K562 (cell line): ENCODE measurements around the gene EVI5L. TPM values are rescaled to one million over a fixed set of nuclear protein-coding genes. Genes with fewer than 3 reads are reported as not detected.

Experiments
- CCNT2 ChIP-seq: IDR thresholded peaks from 2 replicates; pipeline ENCODE4 v1.6.1; 2011; ENCODE audit warnings: borderline replicate concordance, low read depth, mild to moderate bottlenecking, moderate library complexity, mixed read lengths, low read length; ENCODE audit not compliant: insufficient read length; ENCODE audit errors: extremely low read depth
- DIDO1 ChIP-seq: fragments of 450-650 bp; IDR thresholded peaks from 2 replicates; pipeline ENCODE4 v1.6.1; 2016; ENCODE audit warnings: low read depth, missing biosample characterization, missing genetic modification characterization
- EGR1 ChIP-seq: fragments of 450-650 bp; conservative IDR thresholded peaks from 2 replicates; pipeline ENCODE4 v1.6.1; 2017; ENCODE audit warnings: mild to moderate bottlenecking
- IFI16 ChIP-seq: fragments of 250-450 bp; sonication (Bioruptor Pico); IDR thresholded peaks from 2 replicates; pipeline ENCODE4 v2.1.2; 2022; ENCODE audit warnings: mild to moderate bottlenecking, inconsistent platforms
- JUND ChIP-seq, 2 experiments: IDR thresholded peaks; 2 replicates in 1 of 2; 3 replicates in 1 of 2; pipeline ENCODE4 v1.6.1; 2011; ENCODE audit warnings: borderline replicate concordance in 2 of 2, low read depth in 2 of 2, low read length in 2 of 2, improper control_type of control experiment in 1 of 2, missing biosample characterization in 1 of 2, missing genetic modification characterization in 1 of 2, missing genetic modification reagents in 1 of 2
- MCM2 ChIP-seq: fragments of 450-650 bp; IDR thresholded peaks from 2 replicates; pipeline ENCODE4 v1.6.1; 2017; ENCODE audit warnings: low read depth, mild to moderate bottlenecking
- MEF2D ChIP-seq: conservative IDR thresholded peaks from 2 replicates; pipeline ENCODE4 v1.6.1; 2016; ENCODE audit warnings: low read depth, missing genetic modification characterization, missing compliant biosample characterization
- PHF20 ChIP-seq: fragments of 450-650 bp; IDR thresholded peaks from 2 replicates; pipeline ENCODE4 v1.6.1; 2018; ENCODE audit not compliant: partially characterized antibody
- PHF8 ChIP-seq: fragments of 200-600 bp; sonication (generic); IDR thresholded peaks from 2 replicates; pipeline ENCODE4 v1.6.1; 2012; ENCODE audit warnings: mixed run types, mild to moderate bottlenecking, inconsistent platforms, low read length, moderate library complexity, borderline replicate concordance
- SIN3A ChIP-seq, 2 experiments: fragments of 150-350 bp in 1 of 2; IDR thresholded peaks; 2 replicates each; pipeline ENCODE4 v1.6.1; 2011 to 2016; ENCODE audit warnings: borderline replicate concordance in 2 of 2, low read depth in 2 of 2, low read length in 2 of 2, mild to moderate bottlenecking in 2 of 2, moderate library complexity in 2 of 2; ENCODE audit not compliant: control insufficient read depth in 1 of 2
- ZBTB1 ChIP-seq: sonication (generic); formaldehyde crosslinking; IDR thresholded peaks from 2 replicates; pipeline ENCODE4 v1.8.1; 2023; ENCODE audit warnings: missing genetic modification reagents, low read depth, mild to moderate bottlenecking, borderline replicate concordance
- ZNF184 ChIP-seq: sonication (generic); formaldehyde crosslinking; IDR thresholded peaks from 2 replicates; pipeline ENCODE4 v1.5.0; 2020; ENCODE audit warnings: missing genetic modification reagents
- ZNF316 ChIP-seq: fragments of 450-650 bp; IDR thresholded peaks from 2 replicates; pipeline ENCODE4 v1.6.1; 2016
- ZNF561 ChIP-seq: fragments of 450-650 bp; formaldehyde crosslinking; conservative IDR thresholded peaks from 2 replicates; pipeline ENCODE4 v1.4.0; 2020; ENCODE audit warnings: mild to moderate bottlenecking, moderate library complexity
- ZNF644 ChIP-seq: fragments of 200-800 bp; sonication (Bioruptor generic); IDR thresholded peaks from 2 replicates; pipeline ENCODE4 v1.6.1; 2016; ENCODE audit warnings: low read depth, missing genetic modification characterization, missing compliant biosample characterization
- polyA plus RNA-seq, 8 experiments: library from polyadenylated mRNA; depleted of rRNA in 4 of 8; stranded (reverse) in 5 of 8; unstranded in 3 of 8; fragments of >200 nt; fragmentation: Nextera tagmentation in 2 of 8; fragmentation: Illumina TruSeq in 1 of 8; extraction: Ambion mirVana in 2 of 8; extraction: Trizol in 1 of 8; gene quantifications; 2 replicates each; pipeline versions ENCODE4 v1.2.1 to v1.2.3, GENCODE V29; 2011 to 2014; ENCODE audit warnings: inconsistent platforms in 1 of 8, missing spikeins in 1 of 8
- total RNA-seq, 7 experiments: library from RNA; depleted of rRNA in 6 of 7; stranded (reverse); fragments of >200 nt in 6 of 7; fragmentation: Illumina TruSeq in 2 of 7; extraction: Trizol in 2 of 7; gene quantifications; 2 replicates each; pipeline versions ENCODE4 v1.2.1 to v1.2.3, GENCODE V29; 2011 to 2021; ENCODE audit warnings: low replicate concordance in 1 of 7
- TF ChIP-seq, protein P1 (sequence below): fragments of 150-350 bp; conservative IDR thresholded peaks from 2 replicates; pipeline ENCODE4 v1.6.1; 2014; ENCODE audit warnings: low read length
- TF ChIP-seq, protein P2 (sequence below): IDR thresholded peaks from 3 replicates; pipeline ENCODE4 v1.6.1; 2011; ENCODE audit warnings: borderline replicate concordance, mild to moderate bottlenecking, moderate library complexity; ENCODE audit not compliant: insufficient read length; ENCODE audit errors: extremely low read depth
- TF ChIP-seq, protein P3 (sequence below), 2 experiments: fragments of 250-450 bp in 1 of 2; fragments of 450-650 bp in 1 of 2; sonication (Bioruptor Pico) in 1 of 2; IDR thresholded peaks; 2 replicates each; pipeline versions ENCODE4 v1.6.1 to v1.8.0; 2016 to 2021; ENCODE audit warnings: mild to moderate bottlenecking in 2 of 2, moderate library complexity in 2 of 2, missing compliant biosample characterization in 1 of 2, missing genetic modification characterization in 1 of 2
- TF ChIP-seq, protein P4 (sequence below): fragments of 200-800 bp; sonication (Bioruptor generic); IDR thresholded peaks from 2 replicates; pipeline ENCODE4 v1.6.1; 2017; ENCODE audit warnings: missing genetic modification characterization, missing compliant biosample characterization

The EVI5L gene
- total and polyA plus RNA-seq, 9 of the 15 experiments (the other 6 are each of a cell fraction or from before 2014, with no cell fraction given): 0.69 to 1.8 (median 1.2) TPM; not detected in 2

DNA sequence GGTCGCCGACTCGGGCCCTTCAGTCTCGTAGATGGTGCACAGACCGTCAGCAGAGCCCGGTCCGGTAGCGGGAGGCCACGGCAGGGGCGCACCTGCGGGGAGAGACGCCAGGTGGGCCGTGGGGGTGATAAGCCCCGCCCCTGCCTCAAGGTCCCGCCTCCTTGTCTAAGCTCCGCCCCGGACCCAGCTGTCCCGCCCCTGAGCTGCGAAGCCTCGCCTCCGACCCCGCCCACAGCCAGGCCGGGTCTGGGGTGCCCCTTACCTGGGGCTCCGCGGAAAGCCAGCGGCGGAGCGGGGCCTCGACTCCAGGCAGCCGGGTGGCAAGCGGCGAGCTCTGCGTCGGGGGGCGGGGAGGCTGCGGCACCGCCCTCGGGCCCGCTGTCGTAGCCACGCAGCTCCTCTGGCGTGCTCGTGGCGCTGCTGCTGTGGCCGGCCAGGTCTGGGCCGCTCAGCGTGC is 39.5 kb downstream of the EVI5L start (continued):
- TF ChIP-seq, protein P1, sequence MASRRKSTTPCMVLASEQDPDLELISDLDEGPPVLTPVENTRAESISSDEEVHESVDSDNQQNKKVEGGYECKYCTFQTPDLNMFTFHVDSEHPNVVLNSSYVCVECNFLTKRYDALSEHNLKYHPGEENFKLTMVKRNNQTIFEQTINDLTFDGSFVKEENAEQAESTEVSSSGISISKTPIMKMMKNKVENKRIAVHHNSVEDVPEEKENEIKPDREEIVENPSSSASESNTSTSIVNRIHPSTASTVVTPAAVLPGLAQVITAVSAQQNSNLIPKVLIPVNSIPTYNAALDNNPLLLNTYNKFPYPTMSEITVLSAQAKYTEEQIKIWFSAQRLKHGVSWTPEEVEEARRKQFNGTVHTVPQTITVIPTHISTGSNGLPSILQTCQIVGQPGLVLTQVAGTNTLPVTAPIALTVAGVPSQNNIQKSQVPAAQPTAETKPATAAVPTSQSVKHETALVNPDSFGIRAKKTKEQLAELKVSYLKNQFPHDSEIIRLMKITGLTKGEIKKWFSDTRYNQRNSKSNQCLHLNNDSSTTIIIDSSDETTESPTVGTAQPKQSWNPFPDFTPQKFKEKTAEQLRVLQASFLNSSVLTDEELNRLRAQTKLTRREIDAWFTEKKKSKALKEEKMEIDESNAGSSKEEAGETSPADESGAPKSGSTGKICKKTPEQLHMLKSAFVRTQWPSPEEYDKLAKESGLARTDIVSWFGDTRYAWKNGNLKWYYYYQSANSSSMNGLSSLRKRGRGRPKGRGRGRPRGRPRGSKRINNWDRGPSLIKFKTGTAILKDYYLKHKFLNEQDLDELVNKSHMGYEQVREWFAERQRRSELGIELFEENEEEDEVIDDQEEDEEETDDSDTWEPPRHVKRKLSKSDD: no peak
- TF ChIP-seq MEF2D (tag) (no peak), PHF8 (peak; percentile 53; the same call in 1 of the 2 replicates), ZNF184 (CRISPR knock-in tag) (no peak), PHF20 (no peak), DIDO1 (tag) (no peak), EGR1 (0 out of 2 replicates have a peak, but pooled peaks have one; percentile 12), JUND (IDR thresholded peaks at IDR 0.05; ENCODE audit: borderline replicate concordance, low read depth, low read length) (no peak), JUND (tag; IDR thresholded peaks at IDR 0.05; ENCODE audit: borderline replicate concordance, low read depth, low read length) (no peak), ZNF316 (no peak), ZNF561 (no peak), ZNF644 (no peak), CCNT2 (peak; percentile 35), SIN3A (IDR thresholded peaks at IDR 0.05; ENCODE audit: borderline replicate concordance in 2 of 2, control insufficient read depth in 1 of 2, low read depth in 2 of 2, low read length in 2 of 2) (peak in 1 of 2 experiments; percentile 22; a peak in 1 of 4 replicates), IFI16 (CRISPR knock-in tag) (no peak), MCM2 (no peak), ZBTB1 (CRISPR knock-in tag) (0 out of 2 replicates have a peak, but pooled peaks have one; percentile 38)
- TF ChIP-seq, protein P2, sequence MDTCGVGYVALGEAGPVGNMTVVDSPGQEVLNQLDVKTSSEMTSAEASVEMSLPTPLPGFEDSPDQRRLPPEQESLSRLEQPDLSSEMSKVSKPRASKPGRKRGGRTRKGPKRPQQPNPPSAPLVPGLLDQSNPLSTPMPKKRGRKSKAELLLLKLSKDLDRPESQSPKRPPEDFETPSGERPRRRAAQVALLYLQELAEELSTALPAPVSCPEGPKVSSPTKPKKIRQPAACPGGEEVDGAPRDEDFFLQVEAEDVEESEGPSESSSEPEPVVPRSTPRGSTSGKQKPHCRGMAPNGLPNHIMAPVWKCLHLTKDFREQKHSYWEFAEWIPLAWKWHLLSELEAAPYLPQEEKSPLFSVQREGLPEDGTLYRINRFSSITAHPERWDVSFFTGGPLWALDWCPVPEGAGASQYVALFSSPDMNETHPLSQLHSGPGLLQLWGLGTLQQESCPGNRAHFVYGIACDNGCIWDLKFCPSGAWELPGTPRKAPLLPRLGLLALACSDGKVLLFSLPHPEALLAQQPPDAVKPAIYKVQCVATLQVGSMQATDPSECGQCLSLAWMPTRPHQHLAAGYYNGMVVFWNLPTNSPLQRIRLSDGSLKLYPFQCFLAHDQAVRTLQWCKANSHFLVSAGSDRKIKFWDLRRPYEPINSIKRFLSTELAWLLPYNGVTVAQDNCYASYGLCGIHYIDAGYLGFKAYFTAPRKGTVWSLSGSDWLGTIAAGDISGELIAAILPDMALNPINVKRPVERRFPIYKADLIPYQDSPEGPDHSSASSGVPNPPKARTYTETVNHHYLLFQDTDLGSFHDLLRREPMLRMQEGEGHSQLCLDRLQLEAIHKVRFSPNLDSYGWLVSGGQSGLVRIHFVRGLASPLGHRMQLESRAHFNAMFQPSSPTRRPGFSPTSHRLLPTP: no peak
- TF ChIP-seq, protein P3, sequence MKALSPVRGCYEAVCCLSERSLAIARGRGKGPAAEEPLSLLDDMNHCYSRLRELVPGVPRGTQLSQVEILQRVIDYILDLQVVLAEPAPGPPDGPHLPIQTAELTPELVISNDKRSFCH (CRISPR knock-in tag; IDR thresholded peaks at IDR 0.05): no peak
- TF ChIP-seq, protein P3 (tag; IDR thresholded peaks at IDR 0.05): no peak
- TF ChIP-seq, protein P4, sequence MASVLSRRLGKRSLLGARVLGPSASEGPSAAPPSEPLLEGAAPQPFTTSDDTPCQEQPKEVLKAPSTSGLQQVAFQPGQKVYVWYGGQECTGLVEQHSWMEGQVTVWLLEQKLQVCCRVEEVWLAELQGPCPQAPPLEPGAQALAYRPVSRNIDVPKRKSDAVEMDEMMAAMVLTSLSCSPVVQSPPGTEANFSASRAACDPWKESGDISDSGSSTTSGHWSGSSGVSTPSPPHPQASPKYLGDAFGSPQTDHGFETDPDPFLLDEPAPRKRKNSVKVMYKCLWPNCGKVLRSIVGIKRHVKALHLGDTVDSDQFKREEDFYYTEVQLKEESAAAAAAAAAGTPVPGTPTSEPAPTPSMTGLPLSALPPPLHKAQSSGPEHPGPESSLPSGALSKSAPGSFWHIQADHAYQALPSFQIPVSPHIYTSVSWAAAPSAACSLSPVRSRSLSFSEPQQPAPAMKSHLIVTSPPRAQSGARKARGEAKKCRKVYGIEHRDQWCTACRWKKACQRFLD (CRISPR knock-in tag): 0 out of 2 replicates have a peak, but pooled peaks have one; percentile 12
